Activated T-cell treated with anti-CD3 and anti-CD28 coated beads, Interleukin-2, amount 50 U/mL, for 24 hours (primary cell): ENCODE results near the gene SRPX.

Experiments
- DNase-seq: peaks from one replicate; pipeline ENCODE4 v3.0.0-alpha.2; 2020
- H3K27ac Mint-ChIP-seq: 2 replicates; pipeline ENCODE4 v1.8.0; 2020; ENCODE audit warnings: mild to moderate bottlenecking, mixed read lengths
- H3K27me3 Mint-ChIP-seq: 2 replicates; pipeline ENCODE4 v1.8.0; 2020; ENCODE audit warnings: mixed read lengths
- H3K36me3 Mint-ChIP-seq: 2 replicates; pipeline ENCODE4 v1.8.0; 2020; ENCODE audit warnings: low read depth, mixed read lengths
- H3K4me1 Mint-ChIP-seq: 2 replicates; pipeline ENCODE4 v1.8.0; 2020; ENCODE audit warnings: low read depth, mixed read lengths
- H3K4me3 Mint-ChIP-seq: 2 replicates; pipeline ENCODE4 v1.8.0; 2020; ENCODE audit warnings: mild to moderate bottlenecking, moderate library complexity, mixed read lengths
- H3K9me3 Mint-ChIP-seq: 2 replicates; pipeline ENCODE4 v1.8.0; 2020; ENCODE audit warnings: mixed read lengths

SRPX gene, protein sequence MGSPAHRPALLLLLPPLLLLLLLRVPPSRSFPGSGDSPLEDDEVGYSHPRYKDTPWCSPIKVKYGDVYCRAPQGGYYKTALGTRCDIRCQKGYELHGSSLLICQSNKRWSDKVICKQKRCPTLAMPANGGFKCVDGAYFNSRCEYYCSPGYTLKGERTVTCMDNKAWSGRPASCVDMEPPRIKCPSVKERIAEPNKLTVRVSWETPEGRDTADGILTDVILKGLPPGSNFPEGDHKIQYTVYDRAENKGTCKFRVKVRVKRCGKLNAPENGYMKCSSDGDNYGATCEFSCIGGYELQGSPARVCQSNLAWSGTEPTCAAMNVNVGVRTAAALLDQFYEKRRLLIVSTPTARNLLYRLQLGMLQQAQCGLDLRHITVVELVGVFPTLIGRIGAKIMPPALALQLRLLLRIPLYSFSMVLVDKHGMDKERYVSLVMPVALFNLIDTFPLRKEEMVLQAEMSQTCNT

GRCh38 chrX:38220415-38221390, at the start of gene SRPX:
Gene SRPX, minus strand, starts transcription at chrX:38220871. Its CDS starts 79 bp downstream, at chrX:38220792.
- Mint-ChIP-seq H3K27ac (no peak within 1 kb of the TSS), H3K36me3 (no peaks in the 10 kb centered on the region), H3K9me3 (no peaks in the 10 kb centered on the region), H3K27me3 (peaks cover 87% of the 10 kb centered on the region), H3K4me1 (no peaks in the 10 kb centered on the region), H3K4me3 (peak within 1 kb of the TSS; percentile 40)
- DNase-seq, result no peak

GRCh38 chrX:38268011-38268410, 47.3 kb upstream of the SRPX start:
- DNase-seq, result no peak
- H3K27me3 Mint-ChIP-seq, result peaks cover 19% of the 10 kb centered on the region
- peaks cover 19% of the 10 kb centered on the region for H3K36me3 Mint-ChIP-seq
- H3K4me1 Mint-ChIP-seq, result no peaks in the 10 kb centered on the region
- no peak overlapping the region for H3K4me3 Mint-ChIP-seq
- no peaks in the 10 kb centered on the region for H3K9me3 Mint-ChIP-seq
- H3K27ac Mint-ChIP-seq, result no peak overlapping the region

DNA sequence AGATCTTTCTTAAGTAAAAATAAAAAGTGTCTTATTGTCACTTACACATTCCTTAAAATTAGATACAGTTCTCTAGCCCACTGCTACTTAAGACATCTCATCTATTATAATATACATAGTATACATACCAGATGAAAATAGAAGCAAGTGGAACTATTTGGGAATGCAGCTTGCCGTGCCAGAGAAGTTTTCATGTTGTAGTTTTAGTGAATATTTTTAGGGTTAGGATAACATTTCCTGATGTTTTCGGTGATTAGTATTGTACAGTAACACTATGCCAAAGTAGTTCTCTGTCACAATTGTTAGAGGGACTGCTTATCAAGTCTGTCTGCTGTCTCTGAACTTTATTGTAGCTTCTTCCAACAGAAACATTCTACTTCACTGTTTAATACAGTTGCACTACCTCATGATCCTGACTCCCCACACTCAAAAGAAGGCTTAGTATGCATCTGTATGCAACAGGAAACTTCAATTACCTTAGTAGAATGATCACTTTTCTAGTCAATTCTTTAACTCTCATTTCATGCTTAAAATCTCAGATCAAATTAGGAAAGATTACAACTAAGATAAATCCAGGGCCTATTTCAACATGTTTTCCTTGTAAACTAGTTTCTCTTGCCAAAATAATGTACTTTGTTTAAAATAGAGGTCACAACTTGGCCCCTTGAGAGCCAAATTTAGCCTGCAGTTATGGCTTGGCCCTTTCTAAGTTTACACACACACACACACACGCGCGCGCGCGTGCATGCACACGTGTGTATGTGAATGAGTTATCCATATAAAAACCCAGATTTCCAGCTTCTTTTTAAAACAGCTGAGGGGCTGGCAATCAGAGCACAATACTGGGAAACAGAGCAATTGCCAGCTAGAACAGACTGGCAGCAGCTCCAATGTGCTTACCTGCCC, 42.3 kb upstream of the SRPX start:
- Mint-ChIP-seq H3K27me3 (peaks cover 26% of the 10 kb centered on the region), H3K27ac (no peak overlapping the region), H3K4me3 (no peak overlapping the region), H3K36me3 (no peaks in the 10 kb centered on the region), H3K4me1 (no peaks in the 10 kb centered on the region), H3K9me3 (no peaks in the 10 kb centered on the region)
- no peak for DNase-seq

- Mint-ChIP-seq H3K27ac (no peak overlapping the region), H3K4me1 (no peaks in the 10 kb centered on the region), H3K36me3 (no peaks in the 10 kb centered on the region), H3K9me3 (no peaks in the 10 kb centered on the region), H3K27me3 (peaks cover 23% of the 10 kb centered on the region), H3K4me3 (no peak overlapping the region)
- DNase-seq, result no peak
Measured at GRCh38 chrX:38260231-38260630, 39.6 kb upstream of the SRPX start.

DNA sequence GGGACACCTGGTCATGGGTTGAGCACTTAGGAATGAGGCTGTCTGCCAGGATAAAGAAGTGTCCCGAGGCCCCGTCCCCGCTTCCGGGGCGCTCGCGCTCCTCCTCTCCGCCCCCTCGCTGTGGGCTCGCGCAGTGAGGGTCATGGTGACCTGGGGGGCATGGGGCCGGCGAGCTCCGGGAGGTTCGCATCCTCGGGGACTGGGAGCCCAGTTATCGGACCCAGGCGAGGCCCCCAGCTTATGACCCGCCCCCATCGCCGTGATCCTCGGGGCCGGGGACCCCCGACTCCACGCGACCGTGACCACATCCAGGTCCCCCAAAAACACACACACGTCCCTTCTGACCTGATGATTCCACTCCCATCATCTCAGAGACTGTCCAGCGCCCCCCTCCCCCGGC, 35.3 kb upstream of the SRPX start:
- Mint-ChIP-seq H3K36me3 (no peaks in the 10 kb centered on the region), H3K9me3 (no peaks in the 10 kb centered on the region), H3K4me1 (no peaks in the 10 kb centered on the region), H3K4me3 (no peak overlapping the region), H3K27me3 (peaks cover 51% of the 10 kb centered on the region), H3K27ac (no peak overlapping the region)
- no peak for DNase-seq

GRCh38 chrX:38249965-38250364, 29.3 kb upstream of the SRPX start:
- Mint-ChIP-seq H3K4me1 (no peaks in the 10 kb centered on the region), H3K36me3 (no peaks in the 10 kb centered on the region), H3K9me3 (no peaks in the 10 kb centered on the region), H3K4me3 (no peak overlapping the region), H3K27me3 (peaks cover 60% of the 10 kb centered on the region), H3K27ac (no peak overlapping the region)
- DNase-seq, result no peak

GRCh38 chrX:38247051-38247450, 26.4 kb upstream of the SRPX start:
- no peaks in the 10 kb centered on the region for H3K9me3 Mint-ChIP-seq
- H3K4me1 Mint-ChIP-seq, result no peaks in the 10 kb centered on the region
- DNase-seq, result no peak
- peaks cover 58% of the 10 kb centered on the region for H3K27me3 Mint-ChIP-seq
- H3K4me3 Mint-ChIP-seq, result no peak overlapping the region
- H3K36me3 Mint-ChIP-seq, result no peaks in the 10 kb centered on the region
- H3K27ac Mint-ChIP-seq, result no peak overlapping the region

- no peak overlapping the region for H3K27ac Mint-ChIP-seq
- no peak for DNase-seq
- peaks cover 57% of the 10 kb centered on the region for H3K27me3 Mint-ChIP-seq
- H3K4me1 Mint-ChIP-seq, result no peaks in the 10 kb centered on the region
- H3K36me3 Mint-ChIP-seq, result no peaks in the 10 kb centered on the region
- no peak overlapping the region for H3K4me3 Mint-ChIP-seq
- no peaks in the 10 kb centered on the region for H3K9me3 Mint-ChIP-seq
Measured at GRCh38 chrX:38240541-38240940, 19.9 kb upstream of the SRPX start.

- H3K9me3 Mint-ChIP-seq, result no peaks in the 10 kb centered on the region
- H3K27ac Mint-ChIP-seq, result no peak overlapping the region
- H3K4me3 Mint-ChIP-seq, result no peak overlapping the region
- peaks cover 61% of the 10 kb centered on the region for H3K27me3 Mint-ChIP-seq
- no peaks in the 10 kb centered on the region for H3K36me3 Mint-ChIP-seq
- DNase-seq, result no peak
- H3K4me1 Mint-ChIP-seq, result no peaks in the 10 kb centered on the region
Measured at GRCh38 chrX:38236901-38237615, 16.4 kb upstream of the SRPX start.

GRCh38 chrX:38233891-38234667, 13.4 kb upstream of the SRPX start:
- H3K36me3 Mint-ChIP-seq, result no peaks in the 10 kb centered on the region
- H3K27ac Mint-ChIP-seq, result no peak overlapping the region
- H3K27me3 Mint-ChIP-seq, result peaks cover 60% of the 10 kb centered on the region
- H3K9me3 Mint-ChIP-seq, result no peaks in the 10 kb centered on the region
- H3K4me3 Mint-ChIP-seq, result no peak overlapping the region
- no peaks in the 10 kb centered on the region for H3K4me1 Mint-ChIP-seq
- DNase-seq, result no peak

GRCh38 chrX:38232079-38232686, 11.5 kb upstream of the SRPX start:
- no peak for DNase-seq
- H3K36me3 Mint-ChIP-seq, result no peaks in the 10 kb centered on the region
- no peak overlapping the region for H3K4me3 Mint-ChIP-seq
- no peak overlapping the region for H3K27ac Mint-ChIP-seq
- H3K4me1 Mint-ChIP-seq, result no peaks in the 10 kb centered on the region
- peaks cover 56% of the 10 kb centered on the region for H3K27me3 Mint-ChIP-seq
- H3K9me3 Mint-ChIP-seq, result no peaks in the 10 kb centered on the region

DNA sequence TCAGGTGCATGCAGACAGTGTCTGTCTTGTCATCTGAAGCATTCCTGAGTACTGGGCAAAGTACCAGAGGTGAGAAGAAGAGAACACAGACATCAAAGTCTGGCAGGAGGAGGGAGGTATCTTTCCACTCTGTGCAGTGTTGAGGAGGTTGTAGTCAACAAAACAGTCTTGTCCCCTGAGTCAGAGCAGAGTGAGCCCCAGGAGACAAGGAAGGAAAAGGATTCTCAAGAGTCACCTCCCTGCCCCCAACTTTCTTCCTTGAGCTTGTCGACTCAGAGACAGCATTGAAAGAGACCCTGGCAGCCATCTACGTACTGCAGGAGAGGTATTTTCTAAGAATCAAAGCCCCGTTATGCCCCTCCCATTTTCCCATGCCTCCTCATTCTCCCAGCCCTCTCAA, 4.4 kb upstream of the SRPX start:
- no peak overlapping the region for H3K27ac Mint-ChIP-seq
- DNase-seq, result no peak
- H3K9me3 Mint-ChIP-seq, result no peaks in the 10 kb centered on the region
- no peaks in the 10 kb centered on the region for H3K4me1 Mint-ChIP-seq
- H3K4me3 Mint-ChIP-seq, result no peak overlapping the region
- H3K36me3 Mint-ChIP-seq, result no peaks in the 10 kb centered on the region
- peaks cover 68% of the 10 kb centered on the region for H3K27me3 Mint-ChIP-seq

GRCh38 chrX:38224160-38224559, 3.5 kb upstream of the SRPX start:
- Mint-ChIP-seq H3K9me3 (no peaks in the 10 kb centered on the region), H3K36me3 (no peaks in the 10 kb centered on the region), H3K4me3 (no peak overlapping the region), H3K27ac (no peak overlapping the region), H3K4me1 (no peaks in the 10 kb centered on the region), H3K27me3 (peaks cover 78% of the 10 kb centered on the region)
- DNase-seq, result no peak
